GM19455 (cell line): Measurements from ENCODE around the gene S100A3.

ENCODE experiments used
- ATAC-seq: cut with Tn5 transposase; IDR thresholded peaks from one replicate; pipeline ENCODE4 v1.9.1; 2021; ENCODE audit not compliant: unreplicated experiment

Gene S100A3

DNA sequence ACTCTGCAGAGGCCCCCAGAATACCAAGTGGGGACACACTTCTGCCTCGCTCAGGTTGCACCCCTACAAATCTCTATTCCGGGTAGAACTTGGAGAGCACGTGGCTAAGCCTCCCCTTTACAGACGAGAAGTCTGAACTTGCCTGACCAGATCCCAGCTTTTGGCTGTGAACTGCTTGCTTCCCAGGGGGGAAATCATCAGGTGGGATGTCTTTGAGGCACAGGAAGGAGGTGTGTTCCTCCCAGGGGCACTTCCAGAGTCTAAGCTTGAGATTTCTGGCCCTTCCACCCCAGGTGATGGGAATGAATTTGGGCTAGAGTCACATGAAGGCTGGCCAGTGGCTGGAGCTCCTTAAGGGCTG is 1.3 kb upstream of the S100A3 start:
- no peak for ATAC-seq

DNA sequence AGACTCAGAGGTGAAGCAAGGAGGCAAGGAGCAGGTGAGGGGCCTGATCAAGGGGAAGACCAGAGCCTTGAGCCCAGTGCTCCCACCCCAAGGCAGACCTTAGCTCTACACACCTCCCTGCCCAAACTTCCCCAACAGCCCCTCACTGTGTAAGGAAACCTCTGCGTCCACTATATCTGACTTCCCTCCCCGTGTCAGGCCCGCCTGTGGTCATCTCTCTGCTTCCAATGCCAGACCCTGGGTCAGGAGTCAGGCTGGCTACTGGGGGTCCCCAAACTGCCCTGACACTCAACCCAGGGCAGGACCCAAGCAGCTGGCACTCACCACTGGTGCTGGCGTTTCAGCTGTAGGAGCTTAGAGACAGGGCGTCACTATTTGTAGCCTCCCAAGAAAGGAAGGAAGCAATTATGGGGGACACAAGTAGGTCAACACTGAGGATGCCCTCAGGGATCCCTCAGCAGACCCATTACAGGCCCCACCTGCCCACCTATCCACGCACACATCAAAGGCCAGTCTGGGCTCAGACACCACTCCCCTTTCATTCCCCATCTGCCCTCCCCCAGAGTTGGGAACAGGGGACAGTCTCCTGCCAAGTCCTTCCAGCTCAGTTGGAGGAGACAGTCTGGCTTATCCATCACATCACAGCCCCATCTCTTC is 811 bp upstream of the S100A3 start:
- no peak for ATAC-seq

DNA sequence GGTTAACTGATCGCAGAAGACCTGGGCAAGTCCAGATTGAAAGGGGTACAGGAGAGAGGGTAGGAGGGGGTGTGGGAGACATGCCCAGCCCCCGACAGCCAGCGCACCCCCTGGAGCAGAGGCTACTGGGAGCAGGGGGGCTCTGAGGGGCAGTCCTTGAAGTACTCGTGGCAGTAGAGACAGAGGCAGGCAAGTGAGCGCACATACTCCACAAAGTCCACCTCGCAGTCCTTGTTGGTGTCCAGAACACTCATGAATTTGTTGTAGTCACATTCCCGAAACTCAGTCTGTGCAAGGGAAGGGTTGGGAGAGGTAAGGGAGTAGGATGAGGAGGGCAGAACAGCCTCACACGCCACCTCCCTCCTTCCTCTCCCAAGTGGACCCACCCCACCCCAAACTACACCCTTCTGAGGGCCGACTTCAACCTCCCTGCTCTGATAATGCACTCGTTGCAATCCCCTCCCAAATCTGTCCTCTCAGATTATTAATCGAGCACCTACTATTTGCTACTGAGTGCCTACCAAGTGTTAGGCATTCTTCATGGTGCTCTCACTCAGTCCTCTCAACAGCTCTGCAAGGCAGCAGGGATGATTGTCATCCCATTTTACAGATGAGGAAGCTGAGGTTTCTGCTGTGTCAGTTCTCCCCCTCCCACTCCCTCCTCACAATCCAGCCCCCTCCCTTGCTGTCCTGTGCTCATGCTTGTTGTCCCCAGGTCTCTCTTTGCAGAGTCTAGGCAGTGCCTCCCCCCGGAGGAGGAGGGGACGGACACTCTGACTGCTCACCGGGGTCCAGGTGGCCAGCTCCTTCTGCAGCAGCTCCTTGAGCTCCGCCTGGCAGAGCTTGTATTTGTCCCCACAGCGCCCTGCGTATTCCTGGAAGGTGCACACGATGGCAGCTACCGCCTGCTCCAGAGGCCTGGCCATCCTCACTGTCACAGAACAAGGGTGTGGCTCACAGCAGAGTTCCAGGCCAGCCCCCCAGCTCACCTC is 1.2 kb downstream of the S100A3 start:
- ATAC-seq = no peak

DNA sequence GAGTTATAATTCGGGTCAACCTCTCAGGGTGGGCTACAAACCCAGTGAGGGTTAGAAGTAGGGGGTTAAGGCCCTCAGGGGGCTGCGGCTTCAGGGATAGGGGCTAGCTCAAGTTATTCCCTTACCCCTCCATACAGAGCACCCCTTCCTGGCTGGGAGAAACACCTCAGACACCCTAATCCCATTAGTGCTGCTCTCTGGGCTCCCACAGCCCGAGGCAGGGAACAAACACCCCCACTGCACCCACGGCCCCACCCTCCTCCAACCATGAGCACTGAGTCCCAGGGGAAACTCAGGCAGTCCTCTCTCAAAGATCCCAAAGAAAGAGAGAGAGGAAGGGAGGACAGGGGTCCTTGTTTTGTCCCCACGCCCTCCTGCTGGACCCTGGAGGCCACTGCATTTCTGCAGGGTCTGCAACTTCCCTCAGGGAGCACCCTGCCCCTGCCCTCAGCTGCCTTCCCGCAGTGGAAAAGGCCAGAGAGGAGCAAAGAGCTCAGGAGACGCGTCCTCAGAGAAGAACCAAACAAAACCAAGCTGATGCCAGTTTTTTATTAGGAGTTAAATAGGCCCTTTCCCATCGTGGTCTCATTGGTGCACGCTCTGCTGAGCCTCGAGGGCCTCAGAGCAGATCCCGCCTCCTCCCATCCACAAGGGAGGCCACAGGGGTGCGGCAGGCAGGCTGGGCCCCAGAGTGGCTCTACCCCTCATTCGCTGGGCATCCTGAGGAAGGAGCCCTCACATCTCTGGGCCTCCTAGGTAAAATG is 2.1 kb downstream of the S100A3 start:
- no peak for ATAC-seq

DNA sequence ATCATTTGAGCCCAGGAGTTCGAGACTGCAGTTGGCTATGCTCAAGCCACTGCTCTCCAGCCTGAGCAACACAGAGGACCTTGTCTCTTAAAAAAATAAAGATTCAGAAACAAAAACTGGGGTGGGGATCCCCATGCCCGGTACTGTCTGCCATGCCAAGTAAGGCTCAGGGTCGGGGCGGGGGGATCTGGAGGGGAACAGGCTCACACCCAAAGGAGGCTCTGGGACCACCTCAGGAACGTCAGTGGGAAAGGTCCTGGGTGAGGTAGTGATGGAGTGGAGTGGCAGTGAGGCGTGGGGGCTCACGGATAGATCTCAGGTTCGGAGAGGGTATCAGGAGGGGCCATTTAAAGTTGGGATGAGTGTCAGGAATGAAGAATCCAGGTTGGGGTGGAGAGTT is 2.7 kb downstream of the S100A3 start:
- ATAC-seq = no peak

DNA sequence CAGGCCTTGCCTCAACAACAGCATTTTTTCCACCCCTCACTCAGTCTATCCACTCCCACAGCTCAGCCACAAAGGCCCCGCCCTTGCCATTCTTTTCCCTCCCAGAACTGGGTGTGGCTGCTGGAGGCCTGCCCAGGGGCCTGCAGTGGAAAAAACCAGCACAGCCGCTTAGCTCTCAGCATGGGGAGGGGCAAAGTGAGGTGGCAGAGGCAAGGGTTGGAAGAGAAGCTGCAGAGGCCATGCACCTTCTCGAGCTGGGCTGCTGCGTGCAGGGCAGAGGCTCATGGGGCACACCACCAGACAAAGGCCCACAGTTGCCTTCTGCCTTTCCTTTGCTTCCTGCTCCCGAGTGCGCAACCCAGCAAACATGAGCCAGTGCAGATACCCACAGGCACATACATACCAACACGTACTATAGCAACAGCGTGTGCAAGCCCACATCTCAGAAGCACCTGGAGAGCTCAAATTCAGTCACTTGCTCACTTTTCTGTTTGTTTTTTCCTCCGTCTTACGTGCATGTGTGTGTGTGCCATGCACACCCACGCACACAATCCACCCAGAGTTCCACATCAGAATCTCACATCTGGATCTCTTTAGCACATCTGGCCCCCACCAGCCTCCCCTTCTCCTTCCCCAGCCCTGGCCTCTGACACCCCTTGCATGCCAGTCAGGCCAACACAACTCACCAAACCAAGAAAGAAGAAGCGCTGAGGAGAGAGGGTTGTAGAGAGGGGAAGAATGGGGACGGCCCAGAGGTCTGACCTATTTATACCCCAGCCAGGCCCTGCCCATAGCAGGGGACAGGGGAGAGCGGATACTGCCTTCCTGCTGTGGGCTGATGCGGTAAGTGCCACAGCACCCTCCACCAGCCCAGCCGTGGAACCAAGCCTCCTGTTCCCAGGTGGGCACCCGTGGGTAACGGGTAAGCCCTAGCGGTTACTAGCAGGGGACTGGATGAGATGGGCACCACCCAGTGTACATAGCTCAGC is 3.7 kb downstream of the S100A3 start, which contains the start of gene S100A4:
S100A4 (minus strand) TSS at position 740 of the 989 bp plus-strand sequence. CDS start 1,012 bp downstream, outside the sequence.
- ATAC-seq = no peak

DNA sequence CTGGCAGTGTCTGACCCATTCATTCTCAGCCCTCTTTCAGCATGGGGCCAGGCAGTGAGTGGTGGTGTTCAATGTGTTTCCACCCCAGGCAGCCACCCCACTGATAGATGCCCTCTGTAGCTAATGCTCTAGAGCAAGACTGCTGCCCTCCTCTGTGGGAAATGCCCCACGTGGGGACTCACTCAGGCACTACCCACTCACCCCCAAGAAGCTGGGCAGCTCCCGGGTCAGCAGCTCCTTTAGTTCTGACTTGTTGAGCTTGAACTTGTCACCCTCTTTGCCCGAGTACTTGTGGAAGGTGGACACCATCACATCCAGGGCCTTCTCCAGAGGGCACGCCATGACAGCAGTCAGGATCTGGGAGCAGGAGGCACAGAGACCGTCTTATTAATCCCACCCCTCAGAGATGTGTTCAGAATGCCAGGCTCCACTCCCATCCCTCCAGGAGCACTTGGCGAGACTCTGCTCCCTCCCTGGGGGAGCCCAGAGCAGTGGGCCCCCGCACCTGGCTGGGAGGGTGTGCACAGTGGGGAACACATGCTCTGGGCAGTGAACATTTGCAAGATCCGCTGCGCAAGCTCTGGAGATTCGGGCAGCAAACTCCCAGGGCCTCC is 4.5 kb downstream of the S100A3 start:
- ATAC-seq = no peak

DNA sequence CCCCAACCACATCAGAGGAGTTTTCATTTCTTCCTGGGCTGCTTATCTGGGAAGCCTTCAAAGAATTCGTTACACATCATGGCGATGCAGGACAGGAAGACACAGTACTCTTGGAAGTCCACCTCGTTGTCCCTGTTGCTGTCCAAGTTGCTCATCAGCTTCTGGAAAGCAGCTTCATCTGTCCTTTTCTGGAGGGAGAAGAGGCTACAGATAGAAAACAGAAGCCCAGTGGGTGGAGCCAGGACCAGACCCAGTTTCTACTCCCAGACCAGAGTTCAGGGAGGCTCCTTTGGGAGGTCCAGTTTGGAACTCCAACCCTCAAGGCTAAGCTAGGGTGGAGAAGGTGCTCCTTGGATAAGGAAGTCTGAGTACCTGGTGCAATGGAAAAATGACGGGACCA is 5.3 kb downstream of the S100A3 start:
- ATAC-seq = no peak

DNA sequence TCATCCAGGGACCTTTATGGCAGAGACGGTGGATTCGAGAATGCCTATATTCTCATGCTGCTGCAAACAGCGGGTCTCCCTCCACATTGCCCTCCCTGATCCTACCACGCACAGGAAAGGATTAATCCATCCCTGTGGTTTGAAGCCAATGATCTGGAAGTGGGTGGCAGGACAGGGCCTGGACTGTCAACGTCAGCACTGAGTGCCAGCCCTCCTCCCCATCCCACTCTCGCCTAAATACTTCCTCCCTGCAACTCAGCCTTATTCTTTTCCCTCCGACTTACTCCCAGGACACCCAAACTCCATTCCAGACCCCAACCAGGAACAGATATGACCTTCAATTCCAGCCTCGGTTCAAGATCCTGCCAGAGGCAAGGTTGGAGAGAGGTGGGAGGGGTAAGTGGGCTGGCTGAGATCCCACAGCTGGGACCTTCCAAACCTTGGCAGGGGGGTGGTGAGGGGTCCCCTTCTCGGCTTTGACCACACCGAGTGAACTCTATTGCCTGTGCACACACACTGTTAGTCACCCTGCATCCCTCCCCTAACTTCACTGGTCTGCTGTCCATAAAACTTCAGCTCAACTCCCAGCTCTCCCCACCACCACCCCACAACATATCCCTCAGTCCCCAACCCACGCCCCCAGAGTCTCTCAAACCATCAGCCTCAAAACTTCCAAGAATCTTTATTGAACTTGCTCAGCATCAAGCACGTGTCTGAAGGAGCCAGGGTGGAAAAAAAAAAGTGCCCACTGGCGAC is 5.9 kb downstream of the S100A3 start:
- no peak for ATAC-seq

DNA sequence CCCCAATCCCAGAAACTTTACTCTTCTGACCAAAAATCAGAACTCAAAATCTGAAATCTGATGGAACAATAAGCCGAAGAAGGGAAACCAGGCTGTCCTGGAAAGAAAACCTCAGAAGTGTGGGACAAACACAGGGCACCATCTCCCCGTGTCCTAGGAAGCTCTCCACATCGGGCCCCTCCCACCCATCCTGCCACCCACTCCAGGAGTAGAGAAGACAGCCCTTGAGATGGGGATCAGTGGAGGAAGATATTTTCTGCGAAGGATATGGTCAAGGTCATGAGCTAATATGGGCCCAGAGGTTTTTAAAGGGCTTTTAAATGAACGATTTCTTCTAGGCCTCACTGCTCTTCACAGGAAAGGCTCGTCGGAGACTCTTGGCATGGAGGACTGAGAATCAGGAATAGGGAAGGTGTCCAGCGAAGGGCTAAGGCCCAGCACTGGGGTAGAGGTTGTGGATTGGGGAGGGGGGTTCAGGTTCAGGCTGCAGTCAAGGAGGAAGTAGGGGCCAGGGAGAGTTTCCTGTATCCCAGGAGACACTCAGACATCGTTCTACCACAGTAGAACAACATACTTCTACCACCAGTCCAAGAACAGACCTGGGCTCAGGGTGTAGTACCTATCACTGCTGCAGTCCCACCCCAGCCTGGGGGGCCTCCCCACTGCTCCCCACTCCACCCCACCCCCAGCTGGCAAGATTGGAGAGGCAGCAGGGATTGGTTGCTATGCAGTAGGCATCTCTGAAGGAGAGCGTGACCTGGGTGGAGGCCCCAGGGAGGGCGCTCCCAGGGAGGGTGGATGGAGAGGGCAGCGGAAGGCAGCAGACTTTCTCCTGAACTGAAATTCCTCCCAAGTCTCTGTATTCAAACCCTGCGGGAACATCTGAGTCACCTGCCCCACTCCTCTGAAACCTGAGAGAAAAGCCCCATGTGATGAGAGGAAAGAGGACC is 7.1 kb downstream of the S100A3 start:
- no peak for ATAC-seq

DNA sequence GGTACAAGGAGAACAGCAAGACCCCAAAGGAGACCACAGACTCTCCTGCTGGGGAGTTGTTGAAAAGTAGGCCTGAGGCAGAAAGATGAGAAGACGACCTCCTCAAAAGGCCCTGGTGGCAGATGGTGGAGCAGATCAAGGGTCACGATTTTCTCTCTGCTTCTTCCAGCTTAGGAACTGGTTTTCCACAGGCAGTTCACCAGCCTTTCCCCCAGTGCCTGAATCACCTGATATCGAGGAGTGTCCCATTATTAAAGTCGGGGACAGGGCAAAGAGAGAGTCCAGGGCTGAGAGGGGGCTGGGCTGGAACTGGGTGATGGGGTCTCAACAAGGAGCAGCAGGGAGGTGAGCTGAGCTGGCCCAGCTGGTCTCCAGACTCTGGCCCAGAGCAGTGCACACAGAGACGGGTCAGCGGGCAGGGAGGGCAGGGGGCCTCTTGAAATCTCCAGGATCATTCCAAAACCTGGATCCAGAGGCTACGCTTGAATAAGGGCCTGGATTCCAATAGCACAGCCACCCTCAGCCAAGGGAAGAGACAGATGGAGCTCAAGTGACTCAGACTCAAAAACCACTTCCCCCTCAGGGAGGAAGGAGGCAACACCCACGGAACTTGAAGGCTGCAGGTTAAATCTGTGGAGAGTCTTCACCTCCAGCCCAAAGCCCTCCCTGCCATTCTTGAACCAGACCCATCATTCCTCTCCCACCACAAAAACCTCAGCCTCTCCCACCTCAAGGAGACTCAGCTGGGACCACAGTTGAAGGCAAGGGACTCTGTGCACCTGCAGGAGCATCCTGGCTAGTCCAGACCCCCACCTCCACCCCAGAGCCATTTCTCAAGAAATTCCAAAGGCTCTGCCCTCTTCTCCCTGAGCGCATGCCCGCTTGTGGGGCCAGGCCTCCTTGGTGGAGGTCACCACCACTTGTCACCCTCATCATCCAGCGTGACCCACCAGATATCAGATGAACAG is 8.4 kb downstream of the S100A3 start, which contains the start of gene S100A5:
S100A5 (minus strand) TSS at position 541 of the 968 bp plus-strand sequence. CDS start 743 bp downstream, outside the sequence.
- ATAC-seq = no peak

DNA sequence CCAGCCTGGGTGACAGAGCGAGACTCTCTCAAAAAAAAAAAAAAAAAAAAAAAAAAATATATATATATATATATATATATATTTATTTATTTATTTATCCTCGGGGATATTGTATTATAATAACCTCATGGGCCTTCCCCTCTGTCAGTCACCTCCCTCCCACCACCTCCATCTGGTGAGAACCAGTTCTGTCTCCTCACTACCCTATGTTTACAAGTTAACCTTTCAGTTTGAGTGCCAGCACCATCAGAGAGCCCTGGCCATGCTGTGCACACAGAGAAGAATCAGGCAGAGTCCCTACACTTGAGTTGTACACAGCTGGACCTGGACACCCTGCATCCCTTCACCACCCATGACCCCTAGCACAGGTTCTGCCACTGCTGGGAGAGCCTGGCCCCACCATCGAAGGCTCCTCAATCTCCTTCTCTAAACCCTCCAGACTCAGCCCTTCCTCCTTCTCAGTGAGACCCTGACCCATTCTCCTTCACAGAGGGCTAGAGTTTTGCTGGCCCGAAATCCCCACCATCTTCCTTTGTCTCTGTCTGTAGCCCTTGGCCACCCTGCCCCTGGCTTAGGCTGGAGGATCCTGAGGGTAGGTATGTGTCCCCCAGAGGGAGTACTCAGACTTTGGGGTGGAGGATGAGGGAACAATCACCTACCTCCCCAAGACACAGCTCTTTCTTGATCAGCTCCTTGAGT is 9.5 kb downstream of the S100A3 start:
- no peak for ATAC-seq

DNA sequence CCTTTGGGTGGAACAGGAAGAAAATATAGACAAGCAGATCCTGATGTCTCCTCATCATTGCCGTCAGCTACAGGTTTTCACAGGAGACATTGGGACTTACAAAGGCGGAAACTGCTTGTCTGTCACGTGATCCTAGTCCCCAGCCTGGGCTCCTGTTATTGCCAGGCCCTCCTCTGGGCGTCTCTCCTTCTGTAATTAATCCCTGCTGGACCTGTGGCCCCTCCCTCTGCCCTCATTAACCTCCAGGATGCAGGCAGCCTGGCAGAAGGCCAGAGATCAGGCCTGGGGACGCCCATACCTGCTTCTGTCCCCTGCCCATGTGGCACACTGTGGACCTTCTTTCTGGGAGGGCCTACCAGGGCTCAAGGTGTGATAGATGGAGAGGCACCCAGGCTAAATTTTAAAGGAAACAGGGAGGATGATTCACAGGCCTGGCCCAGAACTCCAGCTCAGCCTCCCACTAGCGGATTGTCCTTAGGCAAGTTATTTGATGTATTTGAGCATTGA is 10.7 kb downstream of the S100A3 start:
- no peak for ATAC-seq

DNA sequence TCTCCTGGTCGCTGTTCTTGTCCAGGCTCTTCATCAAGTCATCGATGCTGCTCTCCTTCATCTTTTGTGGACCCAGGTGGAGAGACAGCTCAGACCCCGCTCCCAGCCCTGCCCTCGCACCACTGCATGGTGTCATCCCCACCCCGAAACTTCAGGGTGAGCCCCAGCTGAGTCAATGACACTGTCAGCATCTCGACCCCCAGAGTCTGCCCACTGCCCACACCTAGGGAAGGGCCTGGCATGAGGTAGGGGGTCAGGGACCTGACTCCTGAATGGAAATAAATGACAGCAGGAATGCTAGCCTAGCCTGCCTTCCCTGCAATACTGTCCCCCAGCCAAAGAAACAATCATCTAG is 11.7 kb downstream of the S100A3 start:
- ATAC-seq = no peak

DNA sequence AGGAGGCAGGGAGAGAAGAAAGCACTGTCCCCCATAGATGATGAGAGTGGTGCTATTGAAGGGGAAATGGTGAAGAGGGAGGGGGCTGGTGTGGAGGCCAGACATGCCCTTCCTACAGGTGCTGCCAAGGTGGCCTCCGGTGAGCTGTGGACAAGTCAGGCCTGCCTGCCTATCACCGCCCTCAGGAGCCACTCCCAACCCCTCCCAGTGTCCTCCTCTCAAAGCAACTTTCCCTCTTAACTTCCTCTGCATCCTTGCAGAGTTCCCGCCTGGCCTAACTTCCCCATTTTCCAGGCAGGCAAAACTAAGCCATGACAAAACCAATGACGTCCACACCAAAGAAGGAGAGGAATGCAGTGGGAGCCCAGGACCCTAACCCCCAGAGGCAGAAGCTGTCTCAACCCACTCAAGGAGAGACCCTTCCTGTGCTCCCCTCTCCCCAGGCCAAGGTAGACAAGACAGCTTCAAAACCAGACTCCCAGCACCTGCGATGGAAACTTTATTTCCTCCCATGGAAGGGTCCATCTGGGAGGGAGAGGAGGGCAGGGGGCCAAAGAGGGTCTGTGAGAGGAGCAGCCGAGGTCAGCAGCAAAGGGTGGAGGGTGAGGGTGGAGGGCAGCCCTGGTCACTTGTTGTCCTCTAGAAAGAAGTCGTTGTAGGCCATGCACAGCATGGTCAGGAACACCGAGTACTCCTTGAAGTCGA is 12.2 kb downstream of the S100A3 start:
- no peak for ATAC-seq
